HepG2 (cell line): ENCODE data around the gene CBFA2T2. TPM values are rescaled to one million over a fixed set of nuclear protein-coding genes. Genes with fewer than 3 reads are reported as not detected.

Experiments used
- ATAC-seq: fragments of 200-7000 bp; cut with Tn5 transposase; 3 replicates; pipeline ENCODE4 v1.9.1; 2020; ENCODE audit warnings: mild to moderate bottlenecking, moderate library complexity
- Bru-seq: library from RNA; stranded (reverse); fragments of 400-500 nt; gene quantifications from one replicate; lab custom pipeline; 2021; lab: Mats Ljungman, UMichigan
- BruChase-seq, 2 experiments: library from RNA; stranded (reverse); fragments of 400-500 nt; gene quantifications; one replicate each; lab custom pipeline; 2021; lab: Mats Ljungman, UMichigan
- BruUV-seq: library from RNA; stranded (reverse); fragments of 400-500 nt; replicated peaks from 2 replicates; lab custom pipeline; 2021; lab: Mats Ljungman, UMichigan
- CTCF ChIA-PET: fragments of 300-600 bp; formaldehyde crosslinking; extraction: SDS; loops from one replicate; lab custom pipeline; 2021; ENCODE audit warnings: low total read pairs, inconsistent platforms, low intra/inter-chr PET ratio; lab: Yijun Ruan, JAX
- POLR2A ChIA-PET: fragments of 350-600 bp; sonication (Branson Sonifier 250); formaldehyde crosslinking; loops from one replicate; lab custom pipeline; 2020; ENCODE audit warnings: antibody characterized with exemption, inconsistent platforms; lab: Yijun Ruan, JAX
- DNase-seq: peaks from one replicate; pipeline ENCODE4 v3.0.0-alpha.2; 2015; ENCODE audit warnings: low spot score
- FAIRE-seq: peaks from 3 replicates; lab custom pipeline; 2011; peaks lifted over from hg19 to GRCh38; lab: Jason Lieb, UNC
- H2AFZ ChIP-seq: one replicate; pipeline ENCODE4 v1.6.1; 2011; ENCODE audit warnings: low read length, inconsistent platforms
- H3K27ac ChIP-seq: fragments of 300-600 bp; 3 replicates; pipeline ENCODE4 v1.8.0; 2011; ENCODE audit warnings: mixed run types, mild to moderate bottlenecking, mixed read lengths, low read length, inconsistent platforms; ENCODE audit not compliant: insufficient read depth; ENCODE audit errors: extremely low read length
- H3K27me3 ChIP-seq, 2 experiments: fragments of 200-600 bp in 1 of 2; 2 replicates in 1 of 2; 3 replicates in 1 of 2; pipeline versions ENCODE4 v1.6.0 to v1.8.0; 2011; ENCODE audit warnings: low read length in 2 of 2, mild to moderate bottlenecking in 2 of 2, moderate library complexity in 2 of 2, inconsistent platforms in 1 of 2; ENCODE audit not compliant: insufficient read depth in 2 of 2, control insufficient read depth in 1 of 2
- H3K36me3 ChIP-seq, 2 experiments: fragments of 200-600 bp in 1 of 2; replicated peaks in 1 of 2; 2 replicates in 1 of 2; 3 replicates in 1 of 2; pipeline versions ENCODE4 v1.5.1 to v1.8.0; 2011; ENCODE audit warnings: low read length in 2 of 2, inconsistent platforms in 1 of 2; ENCODE audit not compliant: insufficient read depth in 2 of 2, control insufficient read depth in 1 of 2
- H3K4me1 ChIP-seq: 2 replicates; pipeline ENCODE4 v1.5.1; 2012; ENCODE audit warnings: low read length, inconsistent platforms; ENCODE audit not compliant: insufficient read depth
- H3K4me2 ChIP-seq: 2 replicates; pipeline ENCODE4 v1.6.0; 2011; ENCODE audit warnings: low read depth, low read length, inconsistent platforms
- H3K4me3 ChIP-seq, 3 experiments: fragments of 200-600 bp in 1 of 3; sonication (generic), shearing (Covaris generic) in 1 of 3; replicated peaks in 1 of 3; 2 replicates each; pipeline ENCODE4 v1.5.1; 2011 to 2016; ENCODE audit warnings: low read length in 3 of 3, inconsistent platforms in 2 of 3, low read depth in 2 of 3, mild to moderate bottlenecking in 2 of 3, control low read depth in 1 of 3, mixed read lengths in 1 of 3; ENCODE audit not compliant: insufficient read depth in 1 of 3
- H3K79me2 ChIP-seq: one replicate; pipeline ENCODE4 v1.6.1; 2011; ENCODE audit warnings: low read length, inconsistent platforms; ENCODE audit not compliant: insufficient read depth
- H3K9ac ChIP-seq: 2 replicates; pipeline ENCODE4 v1.6.0; 2011; ENCODE audit warnings: mild to moderate bottlenecking, low read depth, low read length, inconsistent platforms; ENCODE audit not compliant: insufficient read depth
- H3K9me3 ChIP-seq: 2 replicates; pipeline ENCODE4 v1.5.1; 2012; ENCODE audit warnings: mild to moderate bottlenecking, low read length
- H4K20me1 ChIP-seq: 2 replicates; pipeline ENCODE4 v1.6.0; 2011; ENCODE audit warnings: inconsistent platforms, mild to moderate bottlenecking, low read length, moderate library complexity; ENCODE audit not compliant: insufficient read depth
- CBX1 ChIP-seq: IDR thresholded peaks from one replicate; pipeline ENCODE4 v1.6.1; 2016; ENCODE audit warnings: antibody characterized with exemption, low read depth
- EHMT2 ChIP-seq: fragments of 200-600 bp; sonication (generic); IDR thresholded peaks from 2 replicates; pipeline ENCODE4 v1.7.0; 2017; ENCODE audit warnings: antibody characterized with exemption, low read depth, low read length, borderline replicate concordance
- KAT7 ChIP-seq: IDR thresholded peaks from 2 replicates; pipeline ENCODE4 v1.6.1; 2018; ENCODE audit warnings: borderline replicate concordance, missing compliant biosample characterization
- REL ChIP-seq: sonication (generic); formaldehyde crosslinking; conservative IDR thresholded peaks from 2 replicates; pipeline ENCODE4 v1.8.0; 2022; ENCODE audit warnings: mild to moderate bottlenecking, missing genetic modification reagents, moderate library complexity
- SRY ChIP-seq: sonication (generic); formaldehyde crosslinking; IDR thresholded peaks from 2 replicates; pipeline ENCODE4 v1.8.0; 2022; ENCODE audit warnings: mild to moderate bottlenecking, missing genetic modification reagents
- ZMYM4 ChIP-seq: sonication (generic); formaldehyde crosslinking; IDR thresholded peaks from 2 replicates; pipeline ENCODE4 v1.8.1; 2023; ENCODE audit warnings: mild to moderate bottlenecking, missing genetic modification reagents
- ZNF326 ChIP-seq: sonication (generic); formaldehyde crosslinking; IDR thresholded peaks from 2 replicates; pipeline ENCODE4 v1.4.0; 2020; ENCODE audit warnings: missing genetic modification reagents, borderline replicate concordance
- ZNF549 ChIP-seq: sonication (generic); formaldehyde crosslinking; IDR thresholded peaks from 2 replicates; pipeline ENCODE4 v1.5.0; 2020; ENCODE audit warnings: missing genetic modification reagents
- ZNF562 ChIP-seq: sonication (generic); formaldehyde crosslinking; IDR thresholded peaks from 2 replicates; pipeline ENCODE4 v1.8.0; 2022; ENCODE audit warnings: missing genetic modification reagents, borderline replicate concordance
- ZNF569 ChIP-seq: sonication (generic); formaldehyde crosslinking; IDR thresholded peaks from 2 replicates; pipeline ENCODE4 v1.5.0; 2020; ENCODE audit warnings: mild to moderate bottlenecking, missing genetic modification reagents, moderate library complexity, borderline replicate concordance
- ZNF703 ChIP-seq: sonication (generic); formaldehyde crosslinking; IDR thresholded peaks from 2 replicates; pipeline ENCODE4 v1.5.1; 2020; ENCODE audit warnings: missing genetic modification reagents, mild to moderate bottlenecking, moderate library complexity, borderline replicate concordance
- WGBS: methylation state at CpG from one replicate; pipeline ENCODE4 v1.1.6; 2017; ENCODE audit warnings: low lambda C conversion rate; 5-methylcytosine and 5-hydroxymethylcytosine counted together
- in situ Hi-C: cut with HindIII; loops from 2 replicates; pipeline ENCODE4 v1.10.0; 2017; ENCODE audit warnings: low pct_unique_long_range_greater_than_20kb; ENCODE audit not compliant: extremely low pct_ligation_motif_present
- intact Hi-C: fragments of 100-400 bp; cut with micrococcal nuclease; formaldehyde crosslinking; loops from one replicate; pipeline ENCODE4 v1.10.0; 2022; ENCODE audit not compliant: unreplicated experiment
- long read RNA-seq, 2 experiments: library from RNA in 1 of 2; library from polyadenylated mRNA in 1 of 2; stranded (forward) in 1 of 2; unstranded in 1 of 2; transcript quantifications; one replicate each; pipeline ENCODE4 v2.0.0, GENCODE V29; 2019 to 2022
- polyA minus RNA-seq, 3 experiments: library from RNA; depleted of rRNA, polyadenylated mRNA; stranded (reverse); fragments of >200 nt; gene quantifications; 2 replicates each; pipeline ENCODE4 v1.2.3, GENCODE V29; 2011; ENCODE audit warnings: low replicate concordance in 1 of 3
- polyA plus RNA-seq, 8 experiments: library from polyadenylated mRNA; depleted of rRNA in 3 of 8; stranded (reverse) in 7 of 8; unstranded in 1 of 8; fragments of >200 nt; fragmentation: Illumina TruSeq in 4 of 8; extraction: Trizol in 4 of 8; gene quantifications; 2 replicates each; pipeline versions ENCODE4 v1.2.1 to v1.2.3, GENCODE V29; 2011 to 2016; ENCODE audit warnings: low read depth in 4 of 8, missing spikeins in 1 of 8, mixed read lengths in 1 of 8; ENCODE audit not compliant: insufficient read depth in 1 of 8
- total RNA-seq, 5 experiments: library from RNA; depleted of rRNA; stranded (reverse); fragments of >200 nt; fragmentation: Illumina TruSeq; extraction: Trizol; gene quantifications; 2 replicates each; pipeline ENCODE4 v1.2.3, GENCODE V29; 2016; ENCODE audit warnings: low read depth in 1 of 5
- TF ChIP-seq, protein P1 (sequence below): sonication (generic); formaldehyde crosslinking; IDR thresholded peaks from 2 replicates; pipeline ENCODE4 v1.4.0; 2020; ENCODE audit warnings: missing genetic modification reagents, borderline replicate concordance

CBFA2T2 gene
- 6.3 and 7.3 TPM in 2 replicates for total RNA-seq (2016; rRNA removed; fragmentation: Illumina TruSeq; extraction: Trizol)
- total RNA-seq (2016; cell fraction: cytosol; rRNA removed; fragmentation: Illumina TruSeq; extraction: Trizol; ENCODE audit: low read depth), result 25.1 and 25.7 TPM in 2 replicates
- total RNA-seq (2016; cell fraction: insoluble cytoplasmic fraction; rRNA removed; fragmentation: Illumina TruSeq; extraction: Trizol), result 6.0 and 6.8 TPM in 2 replicates
- total RNA-seq (2016; cell fraction: membrane; rRNA removed; fragmentation: Illumina TruSeq; extraction: Trizol), result 9.8 and 12.2 TPM in 2 replicates
- 7.8 and 8.4 TPM in 2 replicates for total RNA-seq (2016; cell fraction: nucleus; rRNA removed; fragmentation: Illumina TruSeq; extraction: Trizol)
- polyA plus RNA-seq (2011; rRNA removed), result 20.8 and 21.2 TPM in 2 replicates
- polyA plus RNA-seq (2011; cell fraction: cytosol; rRNA removed), result 13.2 and 14.1 TPM in 2 replicates
- polyA plus RNA-seq (2011; cell fraction: nucleus; rRNA removed), result 31.7 and 33.2 TPM in 2 replicates
- 10.5 and 11.1 TPM in 2 replicates for polyA plus RNA-seq (2012)
- polyA plus RNA-seq (2016; cell fraction: cytosol; fragmentation: Illumina TruSeq; extraction: Trizol; ENCODE audit: low read depth), result 1.3 and 2.1 TPM in 2 replicates
- polyA plus RNA-seq (2016; cell fraction: insoluble cytoplasmic fraction; fragmentation: Illumina TruSeq; extraction: Trizol; ENCODE audit: low read depth), result 8.7 and 11.6 TPM in 2 replicates
- 4.1 and 4.7 TPM in 2 replicates for polyA plus RNA-seq (2016; cell fraction: membrane; fragmentation: Illumina TruSeq; extraction: Trizol; ENCODE audit: low read depth)
- 20.8 and 24.2 TPM in 2 replicates for polyA plus RNA-seq (2016; cell fraction: nucleus; fragmentation: Illumina TruSeq; extraction: Trizol; ENCODE audit: insufficient read depth, low read depth)
- polyA minus RNA-seq (2011; rRNA and poly(A)+ RNA removed; ENCODE audit: low replicate concordance), result 20.8 and 48.6 TPM in 2 replicates
- polyA minus RNA-seq (2011; cell fraction: cytosol; rRNA and poly(A)+ RNA removed), result 24.4 TPM in 2 replicates
- polyA minus RNA-seq (2011; cell fraction: nucleus; rRNA and poly(A)+ RNA removed), result 17.0 and 21.1 TPM in 2 replicates
- percentile 77 among the genes with signal in this experiment for Bru-seq, nascent RNA
- percentile 78 among the genes with signal in this experiment for BruChase-seq, experiment 1, labeled RNA remaining after a 6-hour chase
- BruChase-seq, experiment 2, labeled RNA remaining after a 2-hour chase, result percentile 80 among the genes with signal in this experiment
- long read RNA-seq, experiment 1, partial matches to known transcripts, result 1 of 8 reads
- long read RNA-seq, experiment 1, other reads (novel, unspliced or antisense), result 7 of 8 reads
- long read RNA-seq, experiment 2, partial matches to known transcripts, result 10 of 48 reads
- long read RNA-seq, experiment 2, other reads (novel, unspliced or antisense), result 34 of 48 reads

- peaks cover 32% of the 10 kb centered on the region for H3K4me1 ChIP-seq
- H3K36me3 ChIP-seq, result peaks cover 0 to 3% of the 10 kb centered on the region in 2 experiments; a peak in 2 of 5 replicates
- intact Hi-C loops (no loop called here), in situ Hi-C loops (no loop called here)
- ChIA-PET CTCF (no interaction called here), POLR2A (interaction anchor here (0.6 to 2.5 kb wide), 44 partner anchors 9 to 622 kb away, joined by 3 to 28 read pairs (median 5); partner anchors contain the start of genes ACTL10, CDK5RAP1, EIF2S2 and RALY)
- H3K79me2 ChIP-seq, result peaks cover 36% of the 10 kb centered on the region
- FAIRE-seq (no peak), DNase-seq (peak; percentile 34), ATAC-seq (peak; percentile 84)
- H3K27ac ChIP-seq, result peak within 1 kb of the TSS; percentile 91
- H3K4me2 ChIP-seq, result peak within 1 kb of the TSS; percentile 100
- BruUV-seq, result no TSS peak
- H3K4me3 ChIP-seq, result peak within 1 kb of the TSS; percentile 88 to 92 (median 89)
- H3K27me3 ChIP-seq, result peaks cover 0 to 5% of the 10 kb centered on the region in 2 experiments; a peak in 1 of 5 replicates
- WGBS, result under 1% methylated on average over 27 of the region's 105 CpGs
- H4K20me1 ChIP-seq, result peaks cover 12% of the 10 kb centered on the region; the same call in 1 of the 2 replicates
- peak within 1 kb of the TSS; percentile 51 for H2AFZ ChIP-seq
- H3K9ac ChIP-seq, result peak within 1 kb of the TSS; percentile 96
- no peaks in the 10 kb centered on the region for H3K9me3 ChIP-seq
- TF ChIP-seq EHMT2, result no peak
- TF ChIP-seq SRY (CRISPR knock-in tag), result peak; percentile 73
- TF ChIP-seq, protein P1, sequence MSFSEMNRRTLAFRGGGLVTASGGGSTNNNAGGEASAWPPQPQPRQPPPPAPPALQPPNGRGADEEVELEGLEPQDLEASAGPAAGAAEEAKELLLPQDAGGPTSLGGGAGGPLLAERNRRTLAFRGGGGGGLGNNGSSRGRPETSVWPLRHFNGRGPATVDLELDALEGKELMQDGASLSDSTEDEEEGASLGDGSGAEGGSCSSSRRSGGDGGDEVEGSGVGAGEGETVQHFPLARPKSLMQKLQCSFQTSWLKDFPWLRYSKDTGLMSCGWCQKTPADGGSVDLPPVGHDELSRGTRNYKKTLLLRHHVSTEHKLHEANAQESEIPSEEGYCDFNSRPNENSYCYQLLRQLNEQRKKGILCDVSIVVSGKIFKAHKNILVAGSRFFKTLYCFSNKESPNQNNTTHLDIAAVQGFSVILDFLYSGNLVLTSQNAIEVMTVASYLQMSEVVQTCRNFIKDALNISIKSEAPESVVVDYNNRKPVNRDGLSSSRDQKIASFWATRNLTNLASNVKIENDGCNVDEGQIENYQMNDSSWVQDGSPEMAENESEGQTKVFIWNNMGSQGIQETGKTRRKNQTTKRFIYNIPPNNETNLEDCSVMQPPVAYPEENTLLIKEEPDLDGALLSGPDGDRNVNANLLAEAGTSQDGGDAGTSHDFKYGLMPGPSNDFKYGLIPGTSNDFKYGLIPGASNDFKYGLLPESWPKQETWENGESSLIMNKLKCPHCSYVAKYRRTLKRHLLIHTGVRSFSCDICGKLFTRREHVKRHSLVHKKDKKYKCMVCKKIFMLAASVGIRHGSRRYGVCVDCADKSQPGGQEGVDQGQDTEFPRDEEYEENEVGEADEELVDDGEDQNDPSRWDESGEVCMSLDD (CRISPR knock-in tag), result no peak
- no peak for TF ChIP-seq ZNF562 (CRISPR knock-in tag)
- TF ChIP-seq CBX1, result no peak
- peak; percentile 83; the same call in 1 of the 2 replicates for TF ChIP-seq KAT7 (CRISPR knock-in tag)
- no peak; the same call in none of the 2 replicates for TF ChIP-seq ZMYM4 (CRISPR knock-in tag)
- no peak for TF ChIP-seq ZNF549 (CRISPR knock-in tag)
- TF ChIP-seq ZNF569 (CRISPR knock-in tag), result no peak
- TF ChIP-seq ZNF326 (CRISPR knock-in tag), result no peak
- no peak; the same call in 1 of the 2 replicates for TF ChIP-seq REL (CRISPR knock-in tag)
- TF ChIP-seq ZNF703, result peak; percentile 64; the same call in 1 of the 2 replicates
Measured at GRCh38 chr20:33490023-33490933, at the start of gene CBFA2T2. TSS of gene CBFA2T2 (plus strand) at chr20:33490096. CDS start at chr20:33490268, 172 bp downstream.
